Measurements from ENCODE around the gene BRINP3.

Gene BRINP3

DNA sequence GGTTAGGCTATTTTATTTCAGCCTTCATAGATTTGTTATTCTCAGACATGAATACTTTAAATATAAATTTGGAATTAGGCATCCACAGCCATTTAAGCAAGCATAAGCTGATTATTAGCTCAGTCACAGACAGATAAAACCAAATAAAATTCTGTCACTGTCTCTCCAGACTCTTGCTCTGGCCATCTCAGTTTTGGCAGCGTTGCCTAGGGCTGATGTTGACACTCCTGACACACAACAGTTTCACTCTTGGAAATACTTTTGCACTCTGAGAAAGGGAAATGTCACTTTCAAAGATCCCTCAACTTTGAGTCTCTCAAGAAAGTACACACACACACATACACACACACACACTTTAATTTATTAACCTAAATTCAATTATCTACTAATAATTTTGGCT lies 372.7 kb downstream of the BRINP3 start:
- no peak for DNase-seq (ENCODE audit: low read depth)

DNA sequence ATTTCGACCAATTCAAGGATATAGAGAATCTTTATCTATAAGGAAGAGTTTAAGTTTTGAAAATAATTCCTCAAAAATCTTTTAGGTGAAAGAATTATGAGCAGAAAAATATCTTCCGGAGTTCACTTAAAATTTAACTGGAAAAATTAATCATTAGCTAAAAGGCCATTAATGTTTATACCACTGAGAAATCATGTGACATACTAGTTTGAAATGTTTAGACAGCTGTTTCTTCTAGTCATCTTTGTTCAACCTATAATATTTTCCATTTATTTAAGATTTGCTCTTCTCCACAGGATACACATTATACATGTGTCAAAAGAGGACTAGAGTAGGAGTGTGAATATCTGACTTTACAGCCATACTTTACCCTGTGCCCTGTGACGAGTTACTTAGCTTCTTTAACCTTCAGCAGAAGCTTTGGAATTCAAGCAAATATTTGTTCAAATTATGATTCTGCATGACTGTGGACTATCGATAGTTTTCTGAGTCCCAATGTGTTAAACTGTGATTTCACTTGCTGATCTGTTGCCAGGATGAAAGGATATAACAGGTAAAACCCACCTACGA lies 374.8 kb downstream of the BRINP3 start:
- no peak for DNase-seq (ENCODE audit: low read depth)

DNA sequence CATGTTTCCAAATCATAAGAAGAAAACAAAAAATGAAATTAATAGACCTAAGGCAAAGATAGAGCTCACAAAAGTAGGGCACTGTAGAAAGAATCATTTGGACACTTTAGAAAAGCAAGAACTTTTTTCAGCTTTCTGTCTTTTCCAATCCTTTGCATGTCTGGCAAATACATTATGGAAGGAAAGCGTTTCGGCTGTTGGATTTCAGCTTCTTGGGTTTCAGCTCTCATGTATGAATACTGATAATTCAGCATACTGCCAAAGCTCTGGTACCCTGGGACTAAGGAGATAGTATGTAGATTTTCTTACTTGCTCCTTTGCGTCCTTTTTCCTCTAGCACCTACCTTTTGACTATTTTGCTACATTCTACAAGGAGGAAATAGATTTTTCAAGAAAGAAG lies 375.9 kb downstream of the BRINP3 start:
- no peak for DNase-seq (ENCODE audit: low read depth)

DNA sequence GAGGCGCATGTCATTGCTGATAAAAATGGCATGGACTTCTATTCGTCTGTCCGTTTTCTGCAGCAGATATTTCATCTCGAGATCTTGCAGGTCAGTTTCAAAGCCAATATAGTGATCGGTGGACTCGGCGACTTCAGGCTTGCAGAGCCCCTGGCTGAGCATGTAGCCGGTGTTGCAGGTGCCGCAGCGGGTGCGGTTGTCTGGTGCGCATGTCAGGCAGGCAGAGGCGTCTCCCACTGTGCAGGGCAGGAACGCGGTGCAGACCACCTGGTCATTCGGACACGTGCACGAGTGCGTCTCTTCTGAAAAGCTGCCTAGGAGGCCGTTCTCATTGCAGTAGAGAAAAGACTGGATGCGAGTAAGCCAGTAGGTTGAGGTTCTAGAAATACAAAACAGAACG lies 378.9 kb downstream of the BRINP3 start:
- DNase-seq (ENCODE audit: low read depth), result no peak

DNA sequence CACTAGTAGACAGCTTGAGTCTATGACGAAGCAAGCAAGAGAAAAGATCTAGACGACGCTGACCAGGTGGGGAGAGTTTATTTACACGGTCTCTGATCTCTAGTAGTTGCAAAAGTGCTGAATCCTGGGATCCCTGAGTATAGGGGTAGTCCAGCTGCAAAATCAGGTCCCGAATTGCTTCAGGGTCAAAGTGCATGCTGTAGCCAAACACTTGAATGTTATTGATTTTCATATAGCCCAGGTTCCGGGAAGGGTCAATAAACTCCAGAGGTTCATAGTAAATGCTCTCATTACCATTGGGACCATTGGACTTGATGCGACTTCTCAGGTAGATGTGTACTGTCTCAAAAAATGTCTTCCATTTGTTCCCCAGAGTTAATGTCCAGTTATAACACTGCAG lies 379.6 kb downstream of the BRINP3 start:
- DNase-seq (ENCODE audit: low read depth), result no peak

DNA sequence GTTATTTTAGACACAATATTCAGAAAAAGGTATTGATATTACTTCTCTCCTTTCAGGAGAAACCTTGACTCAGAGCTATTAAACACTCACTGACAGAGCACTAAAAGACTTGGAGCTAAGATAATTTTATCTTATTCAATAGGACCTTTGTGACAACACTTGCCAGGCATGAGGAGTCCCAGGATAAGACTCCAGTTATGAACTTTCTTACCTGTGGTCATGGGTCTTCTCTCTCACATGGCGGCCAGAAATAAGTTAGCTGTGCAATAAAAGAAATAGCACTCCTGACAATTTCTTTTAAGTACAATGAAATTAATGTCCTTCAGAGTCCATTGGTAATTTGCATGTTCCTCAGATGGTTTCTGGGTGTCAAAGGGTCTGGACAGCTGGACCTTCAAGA lies 382.1 kb downstream of the BRINP3 start:
- no peak for DNase-seq (ENCODE audit: low read depth)

DNA sequence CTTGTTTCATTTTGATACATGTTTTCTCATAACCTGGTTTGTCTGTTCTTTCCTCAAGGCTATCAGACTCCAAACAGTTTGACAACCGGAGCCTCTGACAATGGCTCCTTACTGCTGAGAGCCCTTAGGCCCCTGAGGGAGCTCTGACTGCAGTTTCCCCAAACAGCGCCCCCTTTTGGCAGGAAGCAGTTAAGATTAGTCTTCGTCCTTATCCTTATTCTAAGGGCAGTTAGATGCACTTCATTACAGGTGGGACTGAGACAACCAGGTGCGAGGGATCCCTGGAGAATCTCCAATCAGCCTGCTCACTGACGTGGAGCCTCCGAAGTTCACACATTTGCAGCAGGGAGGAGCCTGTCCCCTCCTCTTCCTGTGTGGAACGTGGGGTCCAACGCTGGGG lies 393.1 kb downstream of the BRINP3 start:
- DNase-seq (ENCODE audit: low read depth), result peak; percentile 5

DNA sequence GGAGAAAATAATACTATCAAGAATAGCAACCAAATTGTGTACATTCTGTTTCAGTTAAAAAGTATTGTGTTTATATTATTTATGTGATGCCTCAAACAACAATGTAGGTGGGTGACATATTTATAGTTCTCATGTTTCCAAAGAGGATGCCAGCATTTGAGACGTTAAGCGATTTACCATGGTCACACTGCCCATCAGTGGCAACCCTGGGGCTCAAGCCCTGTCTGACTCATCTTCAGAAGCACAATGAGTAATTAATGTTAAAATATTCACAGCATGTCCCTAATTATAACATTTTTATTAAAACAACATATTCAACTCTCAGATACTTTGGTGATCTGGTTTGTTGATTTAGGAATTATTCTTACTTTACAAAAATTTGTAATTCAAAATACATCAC lies 409.4 kb downstream of the BRINP3 start:
- peak; percentile 55 for DNase-seq (ENCODE audit: low read depth)

DNA sequence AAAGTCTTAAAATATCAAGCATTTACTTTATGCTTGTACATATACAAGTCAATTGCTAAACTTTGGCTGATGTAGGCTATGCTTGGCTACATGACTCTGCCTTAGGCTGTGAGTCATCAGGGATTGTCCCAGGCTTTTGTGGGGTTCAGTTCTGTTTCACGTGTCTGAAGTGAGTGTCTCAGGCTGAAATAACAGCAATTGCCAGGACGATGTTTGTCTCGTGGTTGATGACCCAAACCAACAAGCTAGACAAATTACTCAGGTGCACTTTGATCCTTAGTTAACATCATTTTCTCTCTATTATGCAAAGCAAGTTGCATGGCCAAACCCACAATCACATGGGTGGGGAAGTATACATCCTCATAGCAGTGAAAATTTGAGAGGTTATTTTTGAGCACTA lies 410.1 kb downstream of the BRINP3 start:
- DNase-seq (ENCODE audit: low read depth), result peak; percentile 88

DNA sequence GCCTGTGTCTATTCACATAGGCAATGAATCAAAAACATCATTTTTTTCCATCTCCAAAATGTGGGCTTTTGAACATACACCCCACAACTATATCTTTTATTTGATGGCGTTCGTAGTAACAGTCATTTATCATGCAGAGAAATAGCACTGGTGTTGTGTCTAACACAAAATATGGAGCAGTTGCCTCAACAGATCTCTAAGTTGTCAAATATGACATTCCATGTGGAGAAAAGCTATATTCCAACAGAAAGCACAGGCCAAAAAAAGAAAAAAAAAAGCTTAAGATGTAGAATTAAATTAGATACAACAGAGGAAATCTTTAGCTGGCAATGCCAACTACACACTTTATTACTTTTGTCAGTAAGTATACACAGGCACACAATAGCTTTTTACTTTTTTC lies 411.7 kb downstream of the BRINP3 start:
- DNase-seq (ENCODE audit: low read depth), result no peak

DNA sequence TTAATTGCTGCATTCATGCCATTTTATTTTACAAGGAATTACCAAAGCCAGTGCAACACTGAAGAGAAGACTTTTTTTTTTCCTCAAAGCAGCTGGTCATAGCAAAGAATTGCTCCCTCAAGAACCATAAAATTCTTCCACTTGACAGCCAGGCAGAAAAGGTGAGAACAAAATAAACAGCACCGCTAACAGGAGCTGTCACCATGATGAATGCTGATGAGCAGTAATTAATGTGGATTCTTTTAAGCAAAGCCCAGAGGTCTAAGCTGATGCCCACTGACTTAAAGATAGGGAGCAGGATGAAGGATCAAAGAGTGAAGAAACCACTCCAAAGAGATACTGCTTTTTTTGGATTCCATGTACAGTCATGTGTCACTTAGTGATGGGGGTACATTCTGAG lies 428.4 kb downstream of the BRINP3 start:
- DNase-seq (ENCODE audit: low read depth), result no peak

Measured in ELR (cell line).